OCI-LY7 (cell line): ENCODE measurements around the gene MUSK. TPM values are rescaled to one million over a fixed set of nuclear protein-coding genes. Genes with fewer than 3 reads are reported as not detected.

Experiments
- BruUV-seq: library from RNA; stranded (reverse); fragments of 400-500 nt; replicated peaks from 2 replicates; lab custom pipeline; 2021; lab: Mats Ljungman, UMichigan
- CTCF ChIA-PET: fragments of 300-600 bp; sonication (Branson Sonifier 250); formaldehyde crosslinking; loops from one replicate; lab custom pipeline; 2022; ENCODE audit warnings: antibody characterized with exemption; ENCODE audit not compliant: unreplicated experiment; lab: Charles Lee
- POLR2A ChIA-PET: fragments of 300-600 bp; sonication (Branson Sonifier 250); formaldehyde crosslinking; loops from one replicate; lab custom pipeline; 2022; ENCODE audit warnings: antibody characterized with exemption; lab: Charles Lee
- DNase-seq: peaks from one replicate; pipeline ENCODE4 v3.0.0-alpha.2; 2015; ENCODE audit warnings: low spot score
- H2AFZ ChIP-seq: fragments of 200-600 bp; sonication (generic), shearing (Covaris generic); 2 replicates; pipeline ENCODE4 v1.6.1; 2014; ENCODE audit warnings: mild to moderate bottlenecking, antibody characterized with exemption, low read length, moderate library complexity
- H3K27ac ChIP-seq: fragments of 200-600 bp; sonication (generic); 2 replicates; pipeline ENCODE4 v1.5.1; 2014; ENCODE audit warnings: mixed run types, low read depth, mild to moderate bottlenecking, moderate library complexity, low read length, inconsistent platforms; ENCODE audit not compliant: poor library complexity, severe bottlenecking
- H3K36me3 ChIP-seq: fragments of 200-600 bp; sonication (generic); 2 replicates; pipeline ENCODE4 v1.6.1; 2014; ENCODE audit warnings: mild to moderate bottlenecking, antibody characterized with exemption, low read length, moderate library complexity, mixed read lengths; ENCODE audit not compliant: insufficient read depth
- H3K4me1 ChIP-seq: fragments of 200-600 bp; sonication (generic); 2 replicates; pipeline ENCODE4 v1.5.1; 2014; ENCODE audit warnings: mild to moderate bottlenecking, low read length; ENCODE audit not compliant: insufficient read depth, poor library complexity, severe bottlenecking
- H3K4me2 ChIP-seq: fragments of 200-600 bp; sonication (generic); 2 replicates; pipeline ENCODE4 v1.6.1; 2014; ENCODE audit warnings: mild to moderate bottlenecking, low read length
- H3K4me3 ChIP-seq: fragments of 200-600 bp; sonication (generic); 2 replicates; pipeline ENCODE4 v1.5.1; 2014; ENCODE audit warnings: mild to moderate bottlenecking, low read depth, low read length; ENCODE audit not compliant: poor library complexity, severe bottlenecking
- H3K79me2 ChIP-seq: fragments of 200-600 bp; sonication (generic); 2 replicates; pipeline ENCODE4 v1.6.1; 2016; ENCODE audit warnings: low read depth, mild to moderate bottlenecking, low read length, moderate library complexity, mixed read lengths; ENCODE audit not compliant: insufficient read depth
- H3K9me2 ChIP-seq: fragments of 200-600 bp; sonication (generic); 2 replicates; pipeline ENCODE4 v1.6.1; 2016; ENCODE audit warnings: mild to moderate bottlenecking, low read length, mixed read lengths; ENCODE audit not compliant: insufficient read depth
- H3K9me3 ChIP-seq: fragments of 200-600 bp; sonication (generic); 2 replicates; pipeline ENCODE4 v1.6.1; 2014; ENCODE audit warnings: mild to moderate bottlenecking, mixed run types, low read length, mixed read lengths
- H4K20me1 ChIP-seq: fragments of 200-600 bp; sonication (generic); 2 replicates; pipeline ENCODE4 v1.6.1; 2014; ENCODE audit warnings: mild to moderate bottlenecking, antibody characterized with exemption, low read length, moderate library complexity, mixed read lengths; ENCODE audit not compliant: insufficient read depth
- CTCF ChIP-seq: fragments of 200-600 bp; sonication (generic); conservative IDR thresholded peaks from 2 replicates; pipeline ENCODE4 v1.5.1; 2014; ENCODE audit warnings: mild to moderate bottlenecking, antibody characterized with exemption, low read length, moderate library complexity, mixed read lengths
- EZH2phosphoT487 ChIP-seq: fragments of 200-600 bp; sonication (generic); IDR thresholded peaks from 2 replicates; pipeline ENCODE4 v1.6.1; 2018; ENCODE audit warnings: low read depth, borderline replicate concordance, mild to moderate bottlenecking, mixed run types, antibody characterized with exemption, low read length, moderate library complexity, mixed read lengths
- intact Hi-C: fragments of 100-400 bp; cut with micrococcal nuclease; formaldehyde crosslinking; loops from one replicate; pipeline ENCODE4 v1.10.0; 2022; ENCODE audit not compliant: unreplicated experiment
- total RNA-seq, 2 experiments: library from RNA; depleted of rRNA in 1 of 2; stranded (reverse); fragments of >200 nt in 1 of 2; shearing (Covaris generic) in 1 of 2; gene quantifications; 2 replicates each; pipeline ENCODE4 v1.2.3, GENCODE V29; 2014 to 2022

The MUSK gene
- total RNA-seq, 2 experiments from 2014 or later: not detected

GRCh38 chr9:110731437-110732028 is 62.9 kb downstream of the MUSK start:
- no peaks in the 10 kb centered on the region for H3K9me2 ChIP-seq
- no TSS peak for BruUV-seq
- no peaks in the 10 kb centered on the region for H3K9me3 ChIP-seq
- H3K79me2 ChIP-seq: no peaks in the 10 kb centered on the region
- H3K36me3 ChIP-seq: no peaks in the 10 kb centered on the region
- H2AFZ ChIP-seq: no peak overlapping the region
- H3K4me1 ChIP-seq: no peaks in the 10 kb centered on the region
- no peak overlapping the region for H3K27ac ChIP-seq
- POLR2A ChIA-PET: no interaction called here
- intact Hi-C loops: no loop called here
- no peak for TF ChIP-seq CTCF
- TF ChIP-seq EZH2phosphoT487: no peak
- CTCF ChIA-PET: no interaction called here
- no peak for DNase-seq
- no peak overlapping the region for H3K4me3 ChIP-seq
- no peak overlapping the region for H3K4me2 ChIP-seq
- H4K20me1 ChIP-seq: no peaks in the 10 kb centered on the region

GRCh38 chr9:110738982-110739381 is 70.4 kb downstream of the MUSK start:
- H3K27ac ChIP-seq: no peak overlapping the region
- no peaks in the 10 kb centered on the region for H3K4me1 ChIP-seq
- no peak for DNase-seq
- no peaks in the 10 kb centered on the region for H3K79me2 ChIP-seq
- no peak overlapping the region for H2AFZ ChIP-seq
- H3K4me2 ChIP-seq: no peak overlapping the region
- H3K4me3 ChIP-seq: no peak overlapping the region
- H3K9me3 ChIP-seq: no peaks in the 10 kb centered on the region
- intact Hi-C loops: no loop called here
- no TSS peak for BruUV-seq
- TF ChIP-seq EZH2phosphoT487 (no peak), CTCF (no peak)
- POLR2A ChIA-PET: no interaction called here
- CTCF ChIA-PET: no interaction called here
- H4K20me1 ChIP-seq: no peaks in the 10 kb centered on the region
- H3K9me2 ChIP-seq: no peaks in the 10 kb centered on the region
- no peaks in the 10 kb centered on the region for H3K36me3 ChIP-seq

GRCh38 chr9:110742741-110743371 is 74.3 kb downstream of the MUSK start:
- TF ChIP-seq EZH2phosphoT487 (no peak), CTCF (no peak)
- no TSS peak for BruUV-seq
- Histone ChIP-seq H3K9me2 (no peaks in the 10 kb centered on the region), H3K4me1 (no peaks in the 10 kb centered on the region), H3K9me3 (no peaks in the 10 kb centered on the region), H3K36me3 (no peaks in the 10 kb centered on the region), H3K4me3 (no peak overlapping the region), H2AFZ (no peak overlapping the region), H3K79me2 (no peaks in the 10 kb centered on the region), H3K4me2 (no peak overlapping the region), H3K27ac (no peak overlapping the region), H4K20me1 (no peaks in the 10 kb centered on the region)
- ChIA-PET POLR2A (no interaction called here), CTCF (no interaction called here)
- no peak for DNase-seq
- intact Hi-C loops: no loop called here
